Rectal smooth muscle tissue (tissue), 1 donor: Measurements from ENCODE around the gene STARD10.

Experiments
- H3K27ac ChIP-seq: one replicate; pipeline ENCODE4 v1.7.0; 2013; ENCODE audit warnings: low read depth, low read length, inconsistent platforms
- H3K27me3 ChIP-seq: one replicate; pipeline ENCODE4 v1.7.0; 2013; ENCODE audit warnings: low read length; ENCODE audit not compliant: control insufficient read depth, insufficient read depth
- H3K36me3 ChIP-seq: one replicate; pipeline ENCODE4 v1.7.0; 2013; ENCODE audit warnings: low read length; ENCODE audit not compliant: control insufficient read depth, insufficient read depth
- H3K4me1 ChIP-seq: one replicate; pipeline ENCODE4 v1.7.0; 2013; ENCODE audit warnings: low read length; ENCODE audit not compliant: control insufficient read depth, insufficient read depth
- H3K4me3 ChIP-seq: one replicate; pipeline ENCODE4 v1.7.0; 2013; ENCODE audit warnings: low read length
- H3K9ac ChIP-seq: one replicate; pipeline ENCODE4 v1.7.0; 2013; ENCODE audit warnings: low read length

Gene STARD10

DNA sequence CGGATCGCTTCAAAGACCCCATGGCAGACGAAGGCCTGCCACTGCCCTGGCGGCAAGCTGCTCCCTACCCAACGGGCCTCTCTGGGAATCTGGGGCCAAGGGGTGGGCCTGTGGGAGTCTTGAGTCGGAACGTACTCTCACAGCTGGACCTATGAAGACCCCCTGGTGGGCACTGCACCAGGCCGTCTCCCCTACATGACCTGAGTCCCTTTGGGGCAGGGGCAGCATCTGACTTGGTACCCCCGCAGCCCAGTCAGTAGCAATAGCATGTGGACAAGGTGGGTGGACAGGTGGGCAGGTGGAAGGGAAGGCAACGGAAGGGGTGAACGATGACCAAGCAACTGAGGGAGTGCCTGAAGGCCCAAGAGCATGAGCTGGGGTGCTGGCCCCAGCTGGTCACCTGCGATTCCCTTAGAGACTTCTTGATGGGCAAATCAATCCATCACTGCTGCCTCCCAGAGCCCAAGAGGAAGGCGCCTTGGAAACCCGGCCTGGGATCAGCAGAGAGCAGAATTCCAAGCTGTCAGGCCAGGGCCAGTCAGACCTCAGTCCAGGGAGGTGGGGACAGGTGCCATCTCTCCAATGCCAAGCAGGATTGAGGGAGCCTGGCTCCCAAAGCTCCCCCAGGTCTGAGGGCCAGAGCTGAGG, 76.9 kb downstream of the STARD10 start:
- H3K9ac ChIP-seq = no peak overlapping the region
- no peak overlapping the region for H3K27ac ChIP-seq
- H3K27me3 ChIP-seq = no peaks in the 10 kb centered on the region
- H3K4me3 ChIP-seq = no peak overlapping the region
- peaks cover 6% of the 10 kb centered on the region for H3K36me3 ChIP-seq
- H3K4me1 ChIP-seq = peaks cover 22% of the 10 kb centered on the region

DNA sequence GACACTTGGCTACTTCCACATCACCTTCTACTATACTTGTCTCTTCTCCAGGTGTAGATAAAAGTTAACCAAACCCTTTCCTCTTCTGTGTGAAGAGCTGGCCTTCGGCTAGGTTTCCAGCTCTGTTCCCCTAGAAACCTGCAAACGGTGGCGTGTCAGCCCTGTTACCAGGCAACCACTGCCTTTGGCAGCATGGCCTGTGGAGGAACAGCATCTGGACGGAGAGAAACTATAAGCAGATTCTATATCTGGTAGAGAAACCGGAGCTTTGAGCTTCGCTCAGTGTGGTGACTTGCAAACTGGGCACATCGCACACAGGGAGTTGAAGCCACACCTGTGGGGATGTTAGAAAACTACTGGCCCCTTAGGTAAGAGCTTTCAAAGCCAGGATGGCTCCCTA, 77.6 kb downstream of the STARD10 start:
- peaks cover 6% of the 10 kb centered on the region for H3K36me3 ChIP-seq
- no peak overlapping the region for H3K4me3 ChIP-seq
- no peak overlapping the region for H3K9ac ChIP-seq
- no peak overlapping the region for H3K27ac ChIP-seq
- no peaks in the 10 kb centered on the region for H3K27me3 ChIP-seq
- peaks cover 22% of the 10 kb centered on the region for H3K4me1 ChIP-seq

DNA sequence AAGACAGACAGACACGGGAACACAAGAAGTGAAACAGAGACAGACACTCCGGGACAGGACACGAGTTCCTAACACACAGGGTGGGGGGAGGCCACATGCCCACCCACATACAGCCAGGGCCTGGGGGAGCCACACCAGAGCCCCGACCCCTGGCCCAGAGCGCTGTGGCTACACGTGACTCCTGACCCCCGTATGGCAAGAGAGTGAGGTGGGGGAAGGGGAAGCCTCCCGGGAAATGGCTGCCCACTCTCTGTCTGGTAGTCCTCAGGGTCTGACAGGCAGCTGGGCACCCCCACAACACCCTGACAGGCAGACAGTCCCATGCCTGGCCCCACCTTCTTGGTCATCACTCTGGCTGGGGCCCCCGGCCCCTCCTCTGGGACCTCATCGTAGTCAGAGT, 81.0 kb downstream of the STARD10 start:
- Histone ChIP-seq H3K27ac (no peak overlapping the region), H3K4me3 (no peak overlapping the region), H3K4me1 (peaks cover 4% of the 10 kb centered on the region), H3K36me3 (peaks cover 29% of the 10 kb centered on the region), H3K27me3 (no peaks in the 10 kb centered on the region), H3K9ac (no peak overlapping the region)

DNA sequence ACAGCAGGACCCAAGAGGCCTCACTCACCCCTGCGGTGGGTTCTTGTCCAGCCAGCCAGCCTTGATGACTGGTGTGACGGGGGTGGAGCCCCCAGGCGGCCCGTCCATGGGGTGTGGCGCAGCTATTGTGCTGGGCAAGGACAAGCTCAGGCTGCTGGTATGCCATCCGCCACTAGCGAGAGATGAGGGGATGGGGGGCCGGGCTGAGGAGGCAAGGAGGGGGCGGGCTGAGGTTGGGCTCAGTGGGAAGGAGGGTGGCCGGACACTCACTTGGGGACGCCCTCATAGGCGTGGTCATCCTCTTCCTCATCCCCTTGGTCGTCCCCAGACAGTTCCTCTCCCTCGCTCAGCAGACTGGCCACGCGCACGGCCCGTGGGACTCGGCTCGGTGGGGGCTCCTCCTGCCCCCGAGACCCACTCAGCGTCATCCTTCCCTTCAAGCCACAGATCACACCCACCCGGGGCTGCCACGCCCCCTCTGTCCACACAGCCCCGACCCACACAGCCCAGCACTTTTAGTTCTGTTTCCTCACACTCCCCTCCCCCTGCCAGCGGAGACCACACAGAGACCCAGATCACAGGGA, 81.6 kb downstream of the STARD10 start:
- Histone ChIP-seq H3K4me1 (peaks cover 4% of the 10 kb centered on the region), H3K27ac (no peak overlapping the region), H3K36me3 (peaks cover 32% of the 10 kb centered on the region), H3K4me3 (no peak overlapping the region), H3K9ac (no peak overlapping the region), H3K27me3 (no peaks in the 10 kb centered on the region)

DNA sequence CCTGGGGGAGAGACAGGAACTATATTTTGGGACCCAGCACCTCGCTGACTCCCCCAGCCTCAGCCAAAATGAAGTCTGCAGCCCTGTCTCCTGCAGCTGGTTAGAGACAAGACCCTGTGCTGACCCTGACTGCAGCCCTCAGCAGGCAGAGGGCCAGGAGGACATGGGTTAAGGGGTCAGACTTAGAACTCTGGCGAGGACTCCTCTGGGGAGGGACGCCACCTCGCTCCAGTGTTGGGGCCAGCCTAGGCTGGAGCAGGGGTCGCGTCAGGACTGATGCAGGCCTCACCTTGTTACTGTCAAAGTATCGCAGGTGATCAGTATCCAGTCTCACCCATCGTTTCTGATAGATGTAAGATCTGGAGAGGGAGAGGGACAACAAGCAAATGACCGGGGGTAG, 82.7 kb downstream of the STARD10 start:
- H3K36me3 ChIP-seq = peaks cover 42% of the 10 kb centered on the region
- no peak overlapping the region for H3K9ac ChIP-seq
- H3K4me3 ChIP-seq = no peak overlapping the region
- no peaks in the 10 kb centered on the region for H3K27me3 ChIP-seq
- H3K4me1 ChIP-seq = no peaks in the 10 kb centered on the region
- no peak overlapping the region for H3K27ac ChIP-seq

DNA sequence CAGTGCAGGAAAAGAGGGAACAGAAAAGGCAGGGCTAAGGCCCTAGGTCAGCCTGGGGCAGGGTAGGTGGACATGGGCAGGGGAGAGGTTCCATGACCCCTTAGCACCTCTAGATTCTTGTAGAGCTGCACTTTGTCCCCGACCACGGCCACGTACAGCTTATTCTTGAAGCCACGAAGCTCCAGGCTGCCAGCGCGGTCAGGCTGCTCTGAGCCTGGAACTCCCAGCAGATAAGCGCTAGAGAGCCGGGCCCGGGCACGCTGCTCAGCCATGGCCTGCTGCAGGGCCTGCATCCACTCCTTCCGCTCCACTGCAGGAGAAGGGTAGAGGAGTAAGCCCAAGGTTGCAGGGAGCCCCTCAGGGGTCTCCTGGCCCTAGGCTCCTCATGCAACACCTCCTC, 83.6 kb downstream of the STARD10 start:
- Histone ChIP-seq H3K4me1 (no peaks in the 10 kb centered on the region), H3K36me3 (peaks cover 46% of the 10 kb centered on the region), H3K27ac (no peak overlapping the region), H3K4me3 (no peak overlapping the region), H3K9ac (no peak overlapping the region), H3K27me3 (no peaks in the 10 kb centered on the region)

DNA sequence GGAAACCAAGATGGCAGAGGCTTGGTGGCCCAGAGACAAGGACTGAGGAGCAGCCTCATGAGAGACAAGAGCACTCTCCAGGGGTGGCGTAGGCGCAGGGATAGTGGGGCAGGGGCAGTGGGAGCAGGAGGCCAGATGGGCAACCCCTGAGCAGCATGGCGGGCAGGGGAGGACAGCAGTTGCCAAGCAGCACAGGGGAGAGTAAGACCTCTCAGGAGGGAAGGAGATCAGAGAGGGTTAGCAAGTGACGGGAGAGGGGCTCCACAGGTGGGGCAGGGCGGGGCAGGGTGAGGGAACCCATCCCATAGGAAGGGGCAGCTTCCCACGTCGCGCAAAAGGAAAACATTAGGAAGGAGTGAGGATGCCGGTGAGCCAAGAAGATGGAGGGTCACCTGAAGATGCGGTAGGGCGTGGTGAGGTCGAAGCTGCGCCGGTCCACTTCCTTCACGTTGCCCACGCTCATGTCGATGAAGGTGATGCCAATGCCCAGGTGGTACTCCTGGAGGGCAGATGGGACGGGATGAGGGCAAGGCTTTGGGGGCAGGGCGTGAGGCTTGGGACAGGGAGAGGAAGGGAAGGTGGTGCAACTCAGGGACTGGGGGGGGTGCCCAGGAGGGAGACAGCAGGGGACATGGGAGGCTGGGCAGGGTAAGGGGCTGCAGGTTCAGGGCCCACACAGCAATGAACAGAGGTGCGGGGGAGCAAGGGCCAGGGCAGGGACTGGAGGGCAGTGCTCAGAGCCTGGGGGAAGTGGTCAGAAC, 84.2 kb downstream of the STARD10 start:
- no peak overlapping the region for H3K27ac ChIP-seq
- no peak overlapping the region for H3K9ac ChIP-seq
- no peaks in the 10 kb centered on the region for H3K27me3 ChIP-seq
- H3K4me3 ChIP-seq = no peak overlapping the region
- no peaks in the 10 kb centered on the region for H3K4me1 ChIP-seq
- peaks cover 50% of the 10 kb centered on the region for H3K36me3 ChIP-seq

DNA sequence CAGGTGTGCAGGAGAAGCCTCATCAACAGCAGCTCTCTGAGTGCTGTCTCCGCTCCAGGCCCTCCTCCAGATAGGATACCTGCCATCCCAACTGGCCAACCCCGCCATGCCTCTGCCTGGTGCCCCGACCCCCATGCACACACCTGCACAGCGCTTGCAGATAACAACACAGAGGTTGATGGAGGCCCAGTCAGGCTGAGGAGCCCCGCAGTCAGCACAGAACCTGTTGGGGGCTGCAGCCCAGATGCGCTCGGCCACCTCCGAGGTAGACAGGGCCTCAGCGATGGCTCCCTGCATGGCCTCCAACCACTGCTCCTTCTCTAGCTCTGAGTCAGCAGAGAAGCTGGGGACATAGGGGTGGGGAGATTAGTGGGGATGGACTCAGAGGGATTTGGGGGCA, 86.8 kb downstream of the STARD10 start:
- Histone ChIP-seq H3K27ac (no peak overlapping the region), H3K27me3 (no peaks in the 10 kb centered on the region), H3K4me3 (no peak overlapping the region), H3K4me1 (peaks cover 3% of the 10 kb centered on the region), H3K9ac (no peak overlapping the region), H3K36me3 (peaks cover 52% of the 10 kb centered on the region)

DNA sequence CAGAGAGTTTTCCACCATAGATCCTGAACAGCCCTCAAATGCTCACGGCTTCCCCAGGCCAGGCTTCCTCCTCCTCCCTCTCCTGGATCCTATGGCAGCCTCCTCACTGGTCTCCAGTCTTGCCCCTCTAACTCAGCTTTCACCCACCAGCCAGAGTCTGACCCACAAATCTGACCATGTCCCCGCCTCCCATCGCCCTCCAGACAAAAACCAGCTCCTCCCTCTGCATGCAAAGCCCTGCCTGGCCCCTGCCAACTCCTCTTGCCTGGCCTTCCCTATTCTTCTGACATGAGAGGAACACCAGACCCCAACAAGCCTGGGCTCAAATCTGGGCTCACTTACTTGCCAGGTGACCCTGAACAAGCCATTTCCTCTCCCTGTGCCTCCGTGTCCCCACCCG, 87.3 kb downstream of the STARD10 start:
- no peak overlapping the region for H3K9ac ChIP-seq
- H3K27ac ChIP-seq = no peak overlapping the region
- no peak overlapping the region for H3K4me3 ChIP-seq
- H3K27me3 ChIP-seq = no peaks in the 10 kb centered on the region
- H3K36me3 ChIP-seq = peaks cover 55% of the 10 kb centered on the region
- peaks cover 3% of the 10 kb centered on the region for H3K4me1 ChIP-seq

DNA sequence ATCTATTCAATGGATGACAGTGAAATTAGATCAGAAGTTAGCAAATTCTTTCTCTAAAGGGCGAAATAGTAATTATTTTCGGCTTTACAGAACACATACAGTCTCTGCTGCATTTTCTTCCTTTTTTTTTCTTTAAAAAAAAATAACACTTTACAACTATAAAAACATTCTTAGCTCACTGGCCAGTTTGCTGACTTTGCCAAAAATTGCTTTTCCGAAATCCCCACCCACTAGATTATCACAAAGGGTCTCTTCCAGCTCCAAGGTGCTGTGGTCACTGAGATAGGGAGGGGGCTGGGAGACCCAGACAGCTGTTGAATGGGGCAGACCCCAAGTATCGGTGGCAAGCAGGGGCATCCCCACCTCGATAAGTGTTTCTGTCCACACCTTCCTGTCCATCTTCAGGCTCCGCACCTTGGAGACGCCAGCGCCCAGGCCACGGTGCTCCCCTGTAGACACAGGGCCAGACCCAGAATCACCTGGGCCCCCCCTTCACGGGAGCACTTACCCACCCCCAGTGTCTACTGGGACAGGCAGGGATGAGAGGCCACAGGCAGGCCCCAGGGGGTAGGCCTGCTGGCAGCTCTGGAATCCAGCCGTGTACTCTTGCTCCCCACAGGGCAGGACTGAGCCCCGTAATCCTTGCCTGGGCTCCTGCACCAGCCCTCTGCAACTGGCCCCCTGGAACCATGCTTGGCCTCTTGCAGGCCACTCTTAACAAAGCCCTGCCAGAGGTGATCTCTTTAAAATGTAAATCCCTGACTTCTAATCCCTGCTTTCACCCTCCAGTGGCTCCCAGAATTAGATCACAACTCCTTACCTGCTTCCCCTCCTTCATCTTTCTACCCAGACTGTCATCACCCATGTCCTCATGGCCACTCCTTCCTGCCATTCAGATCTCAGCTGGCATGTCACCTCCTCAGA, 88.1 kb downstream of the STARD10 start:
- Histone ChIP-seq H3K4me1 (peaks cover 3% of the 10 kb centered on the region), H3K27me3 (no peaks in the 10 kb centered on the region), H3K9ac (no peak overlapping the region), H3K27ac (no peak overlapping the region), H3K36me3 (peaks cover 62% of the 10 kb centered on the region), H3K4me3 (no peak overlapping the region)

DNA sequence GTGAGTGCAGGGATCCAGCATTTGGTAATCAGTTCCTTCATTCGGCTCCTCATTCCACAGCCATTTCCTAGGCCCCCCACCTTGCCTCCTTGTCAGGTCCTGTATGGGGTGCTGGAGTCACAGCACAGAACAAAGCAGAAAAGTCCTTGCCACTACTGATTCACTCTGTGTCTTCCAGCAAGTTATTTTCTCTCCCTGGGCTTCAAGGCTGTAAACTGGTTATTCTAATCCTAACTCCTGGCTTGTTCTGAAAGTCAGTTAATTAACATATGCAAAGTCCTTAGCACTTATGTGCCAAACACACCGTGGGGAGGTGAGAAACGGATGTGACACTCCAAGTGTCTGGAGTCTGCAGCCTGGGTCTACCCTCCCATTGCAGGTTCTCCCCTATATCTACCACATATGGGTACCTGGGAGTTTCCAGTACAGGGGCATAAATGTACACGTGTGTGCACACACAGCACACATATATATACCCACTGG, 89.0 kb downstream of the STARD10 start:
- Histone ChIP-seq H3K27me3 (no peaks in the 10 kb centered on the region), H3K4me3 (no peak overlapping the region), H3K36me3 (peaks cover 61% of the 10 kb centered on the region), H3K9ac (no peak overlapping the region), H3K27ac (no peak overlapping the region), H3K4me1 (peaks cover 3% of the 10 kb centered on the region)
